GM19372 (cell line): ENCODE measurements around the gene CFAP77.
"Not testable (repeated sequence)": the region's sequence is repeated elsewhere in the genome, so short reads cannot be mapped to it uniquely, and the experiment has no call there.

ENCODE experiments used
- ATAC-seq: cut with Tn5 transposase; IDR thresholded peaks from one replicate; pipeline ENCODE4 v1.9.1; 2021; ENCODE audit warnings: mild to moderate bottlenecking, low read depth, moderate library complexity; ENCODE audit not compliant: unreplicated experiment

Gene CFAP77

GRCh38 chr9:132409828-132410528 is at the start of gene CFAP77:
Gene CFAP77, plus strand, starts transcription at chr9:132410211. Its CDS starts 61 bp downstream, at chr9:132410272.
- no peak for ATAC-seq

GRCh38 chr9:132364068-132364467 is 45.9 kb upstream of the CFAP77 start:
- ATAC-seq = no peak

- ATAC-seq = no peak
Measured at GRCh38 chr9:132365986-132366385, 44.0 kb upstream of the CFAP77 start.

DNA sequence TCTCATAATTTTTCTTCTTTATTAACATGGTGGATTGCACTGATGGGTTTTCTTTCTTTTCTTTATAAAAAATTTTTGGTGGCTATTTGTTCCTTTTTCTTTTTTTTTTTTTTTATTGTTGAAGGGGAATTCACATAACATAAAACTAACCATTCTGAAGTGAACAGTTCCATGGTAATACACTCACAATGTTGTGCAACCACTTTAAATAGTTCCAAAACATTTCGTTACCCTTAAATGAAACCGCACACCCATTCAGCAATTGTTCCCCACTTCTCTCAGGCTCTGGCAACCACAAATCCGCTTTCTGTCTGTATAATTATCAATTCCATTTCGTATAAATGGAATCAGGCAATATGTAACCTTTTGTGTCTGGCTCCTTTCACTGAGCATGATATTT is 43.5 kb upstream of the CFAP77 start:
- no peak for ATAC-seq

DNA sequence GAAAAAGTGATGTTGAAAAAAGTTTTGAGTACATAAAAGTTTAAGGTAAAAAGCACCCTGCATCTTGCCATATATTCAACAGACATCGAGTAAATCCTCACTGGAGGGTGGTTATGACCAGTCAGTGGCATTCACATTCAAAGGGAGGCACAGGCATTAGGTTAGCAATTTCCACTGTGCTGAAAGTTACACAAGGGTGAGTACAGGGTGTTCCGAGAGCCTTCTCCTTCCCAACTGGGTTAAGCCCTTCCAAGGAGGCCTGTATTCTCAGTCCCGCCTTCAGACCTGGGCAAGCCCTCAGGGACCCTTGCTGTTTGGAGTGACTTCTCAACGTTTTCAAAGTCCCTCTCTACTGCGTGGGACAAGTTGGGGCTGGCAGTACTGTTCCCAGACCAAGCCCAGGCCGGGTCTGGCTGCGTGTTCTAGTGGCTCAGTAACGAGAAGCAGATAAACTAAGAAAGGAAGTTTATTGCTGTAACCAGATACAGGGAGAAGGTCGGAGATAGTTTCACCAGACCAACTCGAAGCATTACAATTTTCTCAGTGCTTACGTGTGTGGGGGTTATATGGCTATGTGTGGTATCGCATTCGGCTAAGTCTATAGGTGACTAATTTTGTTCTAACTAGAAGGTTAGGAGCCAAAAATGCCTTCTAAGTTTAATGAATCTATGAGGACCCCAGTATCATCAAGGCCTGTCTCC is 42.2 kb upstream of the CFAP77 start:
- no peak for ATAC-seq

GRCh38 chr9:132369421-132369820 is 40.6 kb upstream of the CFAP77 start:
- no peak for ATAC-seq

GRCh38 chr9:132370592-132370991 is 39.4 kb upstream of the CFAP77 start:
- no peak for ATAC-seq

DNA sequence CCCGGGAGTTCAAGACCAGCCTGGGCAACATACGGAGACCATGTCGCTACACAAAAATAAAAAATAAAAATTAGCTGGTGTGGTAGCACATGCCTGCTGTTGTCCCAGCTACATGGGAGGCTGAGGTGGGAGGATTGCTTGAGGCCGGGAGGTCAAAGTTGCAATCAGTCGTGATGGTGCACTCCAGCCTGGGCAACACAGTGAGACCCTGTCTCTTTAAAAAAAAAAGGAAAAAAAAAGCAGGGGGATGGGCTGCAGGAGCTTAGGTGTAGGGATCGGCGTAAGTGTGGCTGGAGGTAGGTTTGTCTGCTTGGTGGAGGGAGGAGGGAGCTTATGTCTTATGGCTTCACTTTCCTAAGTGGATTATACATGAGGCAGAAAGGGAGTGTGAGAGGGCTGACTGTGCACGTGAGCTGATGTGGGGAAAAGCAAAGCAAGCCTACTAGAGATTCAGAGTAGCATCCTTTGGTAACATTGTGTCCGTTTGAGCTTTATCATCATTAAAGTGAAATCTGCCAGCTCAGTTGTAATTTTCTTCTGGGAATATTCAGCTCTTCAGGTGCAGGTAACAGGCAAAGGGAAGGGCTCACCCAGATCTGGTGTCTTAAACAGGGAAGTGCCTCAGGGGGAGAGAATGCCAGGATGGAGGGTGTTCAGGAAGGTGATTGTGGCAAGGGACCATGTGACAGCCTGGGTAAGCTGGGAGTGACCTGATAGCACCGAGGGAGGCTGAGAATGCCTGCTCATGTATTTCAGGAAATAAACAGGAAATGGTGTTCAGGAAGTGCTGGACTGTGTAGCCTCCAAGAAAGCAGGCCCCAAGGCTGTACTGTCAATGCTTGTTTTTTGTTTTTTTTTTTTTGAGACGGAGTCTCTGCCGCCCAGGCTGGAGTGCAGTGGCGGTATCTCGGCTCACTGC is 37.6 kb upstream of the CFAP77 start:
- ATAC-seq = no peak

GRCh38 chr9:132377769-132378168 is 32.2 kb upstream of the CFAP77 start:
- ATAC-seq = not testable (repeated sequence)

DNA sequence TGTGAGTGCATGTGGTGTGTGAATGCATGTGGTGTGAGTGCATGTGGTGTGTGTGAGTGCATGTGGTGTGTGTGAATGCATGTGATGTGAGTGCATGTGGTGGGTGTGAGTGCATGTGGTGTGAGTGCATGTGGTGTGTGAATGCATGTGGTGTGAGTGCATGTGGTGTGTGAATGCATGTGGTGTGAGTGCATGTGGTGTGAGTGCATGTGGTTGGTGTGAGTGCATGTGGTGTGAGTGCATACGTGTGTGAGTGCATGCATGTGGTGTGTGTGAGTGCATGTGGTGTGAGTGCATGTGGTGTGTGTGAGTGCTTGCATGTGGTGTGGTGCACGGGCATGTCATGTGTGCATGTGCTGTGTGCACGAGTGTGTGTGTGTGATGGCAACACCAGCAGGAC is 31.6 kb upstream of the CFAP77 start:
- ATAC-seq = not testable (repeated sequence)

GRCh38 chr9:132381966-132382541 is 28.0 kb upstream of the CFAP77 start:
- ATAC-seq = peak; percentile 69

DNA sequence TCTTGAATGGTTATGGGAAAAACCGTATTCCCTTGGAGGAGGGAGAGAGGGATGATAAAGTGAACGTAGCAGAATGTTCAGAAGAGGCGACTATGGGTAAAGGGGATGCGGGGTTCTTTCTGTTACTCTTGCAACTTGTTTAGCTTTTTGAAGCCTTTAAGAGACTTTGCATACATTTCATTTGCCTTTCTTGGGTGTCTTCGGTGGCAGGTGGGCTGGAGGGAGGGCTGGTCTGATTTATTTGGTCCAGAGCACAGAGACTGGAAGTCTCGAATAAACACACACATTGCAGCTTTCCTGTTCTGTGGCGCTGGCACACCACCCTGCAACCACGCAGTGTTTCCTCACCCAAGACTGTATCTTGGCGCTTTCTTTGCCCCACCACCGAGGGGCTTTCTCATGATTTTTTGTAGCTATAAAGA is 26.5 kb upstream of the CFAP77 start:
- ATAC-seq = no peak

DNA sequence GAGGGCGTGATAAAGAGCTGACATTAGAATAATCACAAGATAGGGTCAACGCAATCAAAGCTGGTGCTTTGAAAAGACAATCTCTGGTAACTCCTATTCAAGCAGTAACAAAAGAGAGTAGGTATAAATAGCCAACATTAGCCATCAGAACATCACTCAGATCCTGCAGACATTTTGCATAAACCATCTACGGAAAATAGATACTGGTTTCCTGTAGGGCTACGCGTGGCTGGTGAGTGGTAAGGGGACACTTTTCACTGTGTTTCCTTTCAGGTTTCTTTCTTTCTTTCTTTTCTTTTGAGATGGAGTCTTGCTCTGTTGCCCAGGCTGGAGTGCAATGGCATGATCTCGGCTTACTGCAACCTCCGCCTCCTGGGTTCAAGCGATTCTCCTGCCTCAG is 25.6 kb upstream of the CFAP77 start:
- peak; percentile 43 for ATAC-seq

DNA sequence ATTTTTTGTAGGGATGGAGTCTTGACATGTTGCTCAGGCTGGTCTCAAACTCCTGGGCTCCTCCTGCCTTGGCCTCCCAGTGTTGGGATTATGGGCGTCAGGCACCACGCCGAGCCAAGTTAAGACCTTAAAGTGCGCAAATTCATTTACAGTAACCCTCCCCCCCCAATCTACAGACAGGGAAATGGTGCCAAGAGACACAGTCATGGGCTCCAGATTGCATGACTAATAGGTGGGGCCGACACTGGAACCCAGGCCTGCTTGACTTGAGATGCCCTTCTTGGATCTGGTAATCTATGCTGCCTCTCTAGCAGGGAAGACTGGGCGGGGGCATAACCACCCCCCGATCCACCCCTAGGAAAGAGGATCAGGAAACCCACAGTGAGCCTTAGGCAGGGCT is 22.9 kb upstream of the CFAP77 start:
- no peak for ATAC-seq

DNA sequence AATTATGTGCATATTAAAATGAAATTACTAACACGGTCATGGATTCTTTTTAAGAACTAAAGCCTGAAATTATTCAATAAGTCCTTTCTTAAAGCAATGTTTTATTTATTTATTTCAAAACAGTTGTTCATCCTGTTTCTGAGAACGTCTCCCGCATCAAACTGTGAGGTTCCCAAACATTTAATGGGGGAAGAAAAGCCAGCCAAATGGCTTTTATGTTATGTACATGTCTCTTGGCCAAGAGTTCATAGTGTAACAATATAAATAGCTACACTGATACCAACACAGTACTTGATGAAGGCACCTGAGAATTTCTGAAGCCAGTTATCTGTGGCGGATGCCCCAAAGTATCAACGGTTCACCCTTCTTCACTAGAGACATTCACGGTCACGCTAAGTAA is 19.0 kb upstream of the CFAP77 start:
- ATAC-seq = no peak

- no peak for ATAC-seq
Measured at GRCh38 chr9:132391449-132391848, 18.6 kb upstream of the CFAP77 start.

- no peak for ATAC-seq
Measured at GRCh38 chr9:132395560-132395959, 14.5 kb upstream of the CFAP77 start.

DNA sequence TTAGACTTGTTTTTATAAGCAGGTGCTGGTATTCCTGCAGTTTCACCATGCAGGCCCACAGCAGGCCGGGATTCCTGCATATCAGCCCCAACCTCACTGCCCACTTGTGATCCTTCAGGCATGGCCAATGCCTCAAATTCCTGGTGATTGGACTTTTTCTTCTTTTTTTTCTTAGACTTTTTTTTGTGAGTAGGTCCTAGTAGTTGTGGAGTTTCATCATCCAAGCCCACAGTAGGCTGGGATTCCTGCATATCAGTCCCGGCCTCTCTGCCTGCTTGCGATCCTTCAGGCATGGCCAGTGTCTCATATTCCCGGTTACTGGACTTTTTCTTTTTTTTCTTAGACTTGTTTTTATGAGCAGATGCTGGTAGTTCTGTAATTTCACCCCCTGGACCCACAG is 8.2 kb upstream of the CFAP77 start:
- ATAC-seq = no peak

DNA sequence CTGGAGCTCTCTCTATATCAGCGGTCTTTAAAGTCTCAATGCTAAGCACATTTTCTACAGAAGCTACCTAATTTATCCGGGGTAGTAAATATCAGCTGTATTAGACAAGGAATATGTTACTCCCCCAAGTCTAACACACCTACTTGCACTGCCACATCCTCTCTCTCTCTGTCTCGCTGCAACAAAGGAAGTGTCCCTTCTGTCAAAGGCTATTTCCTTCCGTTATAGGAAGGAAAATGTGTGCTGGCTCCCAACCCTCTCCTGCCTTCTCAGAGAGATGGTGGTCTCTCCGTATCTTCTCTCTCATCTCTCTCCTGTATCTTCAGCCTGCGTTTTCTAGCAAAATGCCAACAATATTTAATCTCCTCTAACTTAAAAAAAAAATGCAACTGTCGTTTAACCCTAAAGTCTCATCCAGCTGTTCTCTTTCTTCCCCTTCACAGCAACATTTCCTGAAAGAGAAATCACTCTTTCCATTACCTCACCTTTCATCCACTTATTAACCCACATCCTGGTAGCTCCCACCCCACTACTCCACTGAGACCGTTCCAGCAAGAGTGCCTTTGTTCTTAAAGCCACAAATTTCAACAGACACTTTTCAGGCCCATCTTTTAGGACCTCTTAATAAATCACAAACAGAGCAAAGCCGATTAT is 5.7 kb upstream of the CFAP77 start:
- ATAC-seq = no peak

GRCh38 chr9:132406554-132407122 is 3.4 kb upstream of the CFAP77 start, which contains the start of gene TTF1:
Gene TTF1, minus strand, starts transcription at chr9:132406840. Its CDS starts 4,019 bp downstream, at chr9:132402821.
- peak; percentile 69 for ATAC-seq
